ENCODE measurements around the gene LRRC8D. TPM values are rescaled to one million over a fixed set of nuclear protein-coding genes. Genes with fewer than 3 reads are reported as not detected.

The LRRC8D gene
- total and polyA plus RNA-seq, 4 donors = 7.1 to 17.4 (median 14.4) TPM

- peaks cover 0 to 3% (median 0%) of the 10 kb centered on the region in 4 donors for H3K36me3 ChIP-seq (ENCODE audit: control insufficient read depth in 4 of 4, insufficient read depth in 3 of 4, low read depth in 1 of 4, low read length in 3 of 4)
- 98% methylated on average over 5 of the region's 5 CpGs for WGBS
- H3K9ac ChIP-seq (ENCODE audit: low read depth in 1 of 2, low read length in 2 of 2) = no peak overlapping the region
- H3K9me3 ChIP-seq (ENCODE audit: control insufficient read depth in 4 of 4, low read length in 3 of 4) = no peaks in the 10 kb centered on the region
- peaks cover 7 to 33% (median 25%) of the 10 kb centered on the region in 4 donors for H3K4me1 ChIP-seq (ENCODE audit: control insufficient read depth in 4 of 4, insufficient read depth in 4 of 4, low read length in 3 of 4)
- no peak overlapping the region for H3K27ac ChIP-seq (ENCODE audit: low read depth in 1 of 2, low read length in 2 of 2)
- no peak for DNase-seq (ENCODE audit: low spot score)
- no peaks in the 10 kb centered on the region for H3K27me3 ChIP-seq (ENCODE audit: control insufficient read depth in 4 of 4, insufficient read depth in 4 of 4, low read length in 3 of 4)
- TF ChIP-seq HNF4A (conservative IDR thresholded peaks at IDR 0.05) (no peak), GABPA (IDR thresholded peaks at IDR 0.05 in 1 of 2, conservative IDR thresholded peaks at IDR 0.05 in 1 of 2) (no peak), TAF1 (conservative IDR thresholded peaks at IDR 0.05) (no peak), RAD21 (IDR thresholded peaks at IDR 0.05) (no peak), HNF4G (IDR thresholded peaks at IDR 0.05) (no peak), YY1 (IDR thresholded peaks at IDR 0.05) (no peak), FOXA2 (IDR thresholded peaks at IDR 0.05) (no peak), MAX (IDR thresholded peaks at IDR 0.05) (no peak)
- TF ChIP-seq, protein P1, sequence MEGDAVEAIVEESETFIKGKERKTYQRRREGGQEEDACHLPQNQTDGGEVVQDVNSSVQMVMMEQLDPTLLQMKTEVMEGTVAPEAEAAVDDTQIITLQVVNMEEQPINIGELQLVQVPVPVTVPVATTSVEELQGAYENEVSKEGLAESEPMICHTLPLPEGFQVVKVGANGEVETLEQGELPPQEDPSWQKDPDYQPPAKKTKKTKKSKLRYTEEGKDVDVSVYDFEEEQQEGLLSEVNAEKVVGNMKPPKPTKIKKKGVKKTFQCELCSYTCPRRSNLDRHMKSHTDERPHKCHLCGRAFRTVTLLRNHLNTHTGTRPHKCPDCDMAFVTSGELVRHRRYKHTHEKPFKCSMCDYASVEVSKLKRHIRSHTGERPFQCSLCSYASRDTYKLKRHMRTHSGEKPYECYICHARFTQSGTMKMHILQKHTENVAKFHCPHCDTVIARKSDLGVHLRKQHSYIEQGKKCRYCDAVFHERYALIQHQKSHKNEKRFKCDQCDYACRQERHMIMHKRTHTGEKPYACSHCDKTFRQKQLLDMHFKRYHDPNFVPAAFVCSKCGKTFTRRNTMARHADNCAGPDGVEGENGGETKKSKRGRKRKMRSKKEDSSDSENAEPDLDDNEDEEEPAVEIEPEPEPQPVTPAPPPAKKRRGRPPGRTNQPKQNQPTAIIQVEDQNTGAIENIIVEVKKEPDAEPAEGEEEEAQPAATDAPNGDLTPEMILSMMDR (IDR thresholded peaks at IDR 0.05; ENCODE audit: low read depth, low read length, missing input control) = no peak
- TF ChIP-seq, protein P2, sequence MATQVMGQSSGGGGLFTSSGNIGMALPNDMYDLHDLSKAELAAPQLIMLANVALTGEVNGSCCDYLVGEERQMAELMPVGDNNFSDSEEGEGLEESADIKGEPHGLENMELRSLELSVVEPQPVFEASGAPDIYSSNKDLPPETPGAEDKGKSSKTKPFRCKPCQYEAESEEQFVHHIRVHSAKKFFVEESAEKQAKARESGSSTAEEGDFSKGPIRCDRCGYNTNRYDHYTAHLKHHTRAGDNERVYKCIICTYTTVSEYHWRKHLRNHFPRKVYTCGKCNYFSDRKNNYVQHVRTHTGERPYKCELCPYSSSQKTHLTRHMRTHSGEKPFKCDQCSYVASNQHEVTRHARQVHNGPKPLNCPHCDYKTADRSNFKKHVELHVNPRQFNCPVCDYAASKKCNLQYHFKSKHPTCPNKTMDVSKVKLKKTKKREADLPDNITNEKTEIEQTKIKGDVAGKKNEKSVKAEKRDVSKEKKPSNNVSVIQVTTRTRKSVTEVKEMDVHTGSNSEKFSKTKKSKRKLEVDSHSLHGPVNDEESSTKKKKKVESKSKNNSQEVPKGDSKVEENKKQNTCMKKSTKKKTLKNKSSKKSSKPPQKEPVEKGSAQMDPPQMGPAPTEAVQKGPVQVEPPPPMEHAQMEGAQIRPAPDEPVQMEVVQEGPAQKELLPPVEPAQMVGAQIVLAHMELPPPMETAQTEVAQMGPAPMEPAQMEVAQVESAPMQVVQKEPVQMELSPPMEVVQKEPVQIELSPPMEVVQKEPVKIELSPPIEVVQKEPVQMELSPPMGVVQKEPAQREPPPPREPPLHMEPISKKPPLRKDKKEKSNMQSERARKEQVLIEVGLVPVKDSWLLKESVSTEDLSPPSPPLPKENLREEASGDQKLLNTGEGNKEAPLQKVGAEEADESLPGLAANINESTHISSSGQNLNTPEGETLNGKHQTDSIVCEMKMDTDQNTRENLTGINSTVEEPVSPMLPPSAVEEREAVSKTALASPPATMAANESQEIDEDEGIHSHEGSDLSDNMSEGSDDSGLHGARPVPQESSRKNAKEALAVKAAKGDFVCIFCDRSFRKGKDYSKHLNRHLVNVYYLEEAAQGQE (IDR thresholded peaks at IDR 0.05) = no peak
- no peak overlapping the region for H3K4me3 ChIP-seq (ENCODE audit: low read depth in 1 of 3, low read length in 3 of 3)
Measured at GRCh38 chr1:89844860-89845259, 24.0 kb downstream of the LRRC8D start.

DNA sequence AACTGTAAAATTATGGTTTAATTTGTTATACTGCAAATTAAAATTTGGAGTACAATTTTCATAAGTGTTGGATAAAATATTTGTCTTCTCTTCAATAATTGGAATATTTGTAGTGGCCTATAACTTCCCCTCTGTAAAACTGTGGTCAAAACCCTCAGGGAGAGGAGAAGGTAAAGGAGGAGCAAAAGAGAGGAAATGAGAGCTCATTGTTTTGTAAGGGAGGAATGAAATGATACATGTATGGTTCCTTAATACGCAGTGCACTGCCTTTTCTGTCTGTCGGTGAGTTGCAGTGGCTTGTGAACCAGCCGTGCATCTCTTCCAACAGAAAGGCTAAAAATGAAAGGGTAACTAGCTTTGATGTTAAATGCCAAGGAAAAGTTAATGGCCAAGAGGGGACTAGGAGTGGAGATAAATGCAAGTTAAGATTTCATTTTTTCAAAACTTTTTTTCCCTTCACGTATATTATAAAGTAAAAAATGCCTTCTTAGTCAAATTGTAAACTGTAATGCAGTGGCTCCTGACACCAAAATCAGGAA lies 26.4 kb downstream of the LRRC8D start:
- Histone ChIP-seq H3K4me3 (ENCODE audit: low read depth in 1 of 3, low read length in 3 of 3) (no peak overlapping the region), H3K27ac (ENCODE audit: low read depth in 1 of 2, low read length in 2 of 2) (no peak overlapping the region), H3K36me3 (ENCODE audit: control insufficient read depth in 4 of 4, insufficient read depth in 3 of 4, low read depth in 1 of 4, low read length in 3 of 4) (peaks cover 0 to 5% (median 0%) of the 10 kb centered on the region in 4 donors), H3K27me3 (ENCODE audit: control insufficient read depth in 4 of 4, insufficient read depth in 4 of 4, low read length in 3 of 4) (no peaks in the 10 kb centered on the region), H3K4me1 (ENCODE audit: control insufficient read depth in 4 of 4, insufficient read depth in 4 of 4, low read length in 3 of 4) (peaks cover 0 to 15% (median 13%) of the 10 kb centered on the region in 4 donors), H3K9me3 (ENCODE audit: control insufficient read depth in 4 of 4, low read length in 3 of 4) (no peaks in the 10 kb centered on the region), H3K9ac (ENCODE audit: low read depth in 1 of 2, low read length in 2 of 2) (no peak overlapping the region)
- no peak for DNase-seq (ENCODE audit: low spot score)
- TF ChIP-seq, protein P3, sequence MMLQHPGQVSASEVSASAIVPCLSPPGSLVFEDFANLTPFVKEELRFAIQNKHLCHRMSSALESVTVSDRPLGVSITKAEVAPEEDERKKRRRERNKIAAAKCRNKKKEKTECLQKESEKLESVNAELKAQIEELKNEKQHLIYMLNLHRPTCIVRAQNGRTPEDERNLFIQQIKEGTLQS (IDR thresholded peaks at IDR 0.05) = no peak
- TF ChIP-seq JUND (IDR thresholded peaks at IDR 0.05) = no peak
- TF ChIP-seq SP1 (IDR thresholded peaks at IDR 0.05) = no peak
- no peak for TF ChIP-seq RXRA (IDR thresholded peaks at IDR 0.05)
- TF ChIP-seq GABPA (IDR thresholded peaks at IDR 0.05 in 1 of 2, conservative IDR thresholded peaks at IDR 0.05 in 1 of 2) = no peak
- TF ChIP-seq EGR1 (IDR thresholded peaks at IDR 0.05; ENCODE audit: low read depth in 2 of 2) = no peak
- TF ChIP-seq YY1 (IDR thresholded peaks at IDR 0.05) = no peak
- no peak for TF ChIP-seq HNF4G (IDR thresholded peaks at IDR 0.05)
- TF ChIP-seq, protein P1 (IDR thresholded peaks at IDR 0.05; ENCODE audit: low read depth, low read length, missing input control) = no peak
- no peak for TF ChIP-seq TAF1 (conservative IDR thresholded peaks at IDR 0.05)
- TF ChIP-seq FOXA2 (IDR thresholded peaks at IDR 0.05) = no peak
- WGBS = 85% methylated on average over 4 of the region's 4 CpGs

Measured in liver (tissue), 9 donors.